ENCODE measurements around the gene NADK2. TPM values are rescaled to one million over a fixed set of nuclear protein-coding genes. Genes with fewer than 3 reads are reported as not detected.
"Not testable (repeated sequence)": the region's sequence is repeated elsewhere in the genome, so short reads cannot be mapped to it uniquely, and the experiment has no call there.

The NADK2 gene
- total RNA-seq, 1 donor from 2014 or later: 18.4 TPM

DNA sequence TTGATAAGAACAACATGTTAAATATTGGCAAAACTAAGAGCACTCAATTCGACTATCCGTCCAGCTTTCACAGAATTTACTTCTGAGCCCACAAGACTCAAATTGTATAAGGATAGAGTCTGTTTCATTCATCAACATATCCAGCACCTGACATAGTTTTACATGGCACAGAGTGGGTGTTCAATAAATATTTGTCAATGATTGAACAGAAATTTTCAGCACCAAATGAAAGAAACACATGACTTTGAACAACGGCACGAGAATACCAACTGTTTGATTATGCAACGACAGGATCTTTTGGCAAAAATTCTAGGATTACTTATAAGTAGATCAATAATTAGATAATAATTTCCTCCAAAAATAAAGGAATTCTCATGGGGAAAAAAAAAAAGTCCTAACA, 48.0 kb downstream of the NADK2 start:
- DNase-seq (ENCODE audit: low spot score in 2 of 2): no peak
- Histone ChIP-seq H3K4me1 (no peaks in the 10 kb centered on the region), H3K4me3 (no peak overlapping the region), H3K36me3 (peaks cover 22 to 54% of the 10 kb centered on the region in 2 donors), H3K9me3 (peaks cover 4 to 8% of the 10 kb centered on the region in 2 donors), H3K27ac (no peak overlapping the region), H3K27me3 (no peaks in the 10 kb centered on the region)
- intact Hi-C loops (cut with DNase I): no loop called here
- TF ChIP-seq, protein P1, sequence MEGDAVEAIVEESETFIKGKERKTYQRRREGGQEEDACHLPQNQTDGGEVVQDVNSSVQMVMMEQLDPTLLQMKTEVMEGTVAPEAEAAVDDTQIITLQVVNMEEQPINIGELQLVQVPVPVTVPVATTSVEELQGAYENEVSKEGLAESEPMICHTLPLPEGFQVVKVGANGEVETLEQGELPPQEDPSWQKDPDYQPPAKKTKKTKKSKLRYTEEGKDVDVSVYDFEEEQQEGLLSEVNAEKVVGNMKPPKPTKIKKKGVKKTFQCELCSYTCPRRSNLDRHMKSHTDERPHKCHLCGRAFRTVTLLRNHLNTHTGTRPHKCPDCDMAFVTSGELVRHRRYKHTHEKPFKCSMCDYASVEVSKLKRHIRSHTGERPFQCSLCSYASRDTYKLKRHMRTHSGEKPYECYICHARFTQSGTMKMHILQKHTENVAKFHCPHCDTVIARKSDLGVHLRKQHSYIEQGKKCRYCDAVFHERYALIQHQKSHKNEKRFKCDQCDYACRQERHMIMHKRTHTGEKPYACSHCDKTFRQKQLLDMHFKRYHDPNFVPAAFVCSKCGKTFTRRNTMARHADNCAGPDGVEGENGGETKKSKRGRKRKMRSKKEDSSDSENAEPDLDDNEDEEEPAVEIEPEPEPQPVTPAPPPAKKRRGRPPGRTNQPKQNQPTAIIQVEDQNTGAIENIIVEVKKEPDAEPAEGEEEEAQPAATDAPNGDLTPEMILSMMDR (IDR thresholded peaks at IDR 0.05): no peak

DNA sequence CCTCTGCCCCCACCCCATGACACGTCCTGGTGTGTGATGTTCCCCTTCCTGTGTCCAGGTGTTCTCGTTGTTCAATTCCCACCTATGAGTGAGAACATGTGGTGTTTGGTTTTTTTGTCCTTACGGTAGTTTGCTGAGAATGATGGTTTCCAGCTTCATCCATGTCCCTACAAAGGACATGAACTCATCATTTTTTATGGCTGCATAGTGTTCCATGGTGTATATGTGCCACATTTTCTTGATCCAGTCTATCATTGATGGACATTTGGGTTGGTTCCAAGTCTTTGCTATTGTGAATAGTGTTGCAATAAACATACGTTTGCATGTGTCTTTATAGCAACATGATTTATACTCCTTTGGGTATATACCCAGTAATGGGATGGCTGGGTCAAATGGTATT, 57.3 kb downstream of the NADK2 start:
- DNase-seq (ENCODE audit: low spot score in 2 of 2); H3K27ac ChIP-seq; H3K4me3 ChIP-seq; H3K27me3 ChIP-seq; H3K4me1 ChIP-seq; intact Hi-C loops (cut with DNase I); H3K9me3 ChIP-seq: not testable (repeated sequence)
- H3K36me3 ChIP-seq: peaks cover 5 to 25% of the 10 kb centered on the region in 2 donors

DNA sequence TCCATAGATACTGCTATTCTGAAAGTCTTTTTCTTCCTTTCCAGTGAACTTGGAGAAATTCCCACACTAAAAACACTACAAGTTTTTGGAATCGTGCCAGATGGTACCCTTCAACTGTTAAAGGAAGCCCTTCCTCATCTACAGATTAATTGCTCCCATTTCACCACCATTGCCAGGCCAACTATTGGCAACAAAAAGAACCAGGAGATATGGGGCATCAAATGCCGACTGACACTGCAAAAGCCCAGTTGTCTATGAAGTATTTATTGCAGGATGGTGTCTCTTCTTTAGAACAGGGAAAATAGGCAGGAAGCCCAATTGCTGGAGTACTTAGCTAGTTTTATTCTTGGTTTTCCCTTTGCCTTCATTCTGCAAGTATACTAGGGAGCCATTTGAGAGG, 60.0 kb downstream of the NADK2 start:
- H3K27ac ChIP-seq: no peak overlapping the region
- no peaks in the 10 kb centered on the region for H3K27me3 ChIP-seq
- H3K36me3 ChIP-seq: peaks cover 18 to 43% of the 10 kb centered on the region in 2 donors
- DNase-seq (ENCODE audit: low spot score in 2 of 2): no peak
- H3K9me3 ChIP-seq: peaks cover 0 to 2% of the 10 kb centered on the region in 2 donors
- intact Hi-C loops (cut with DNase I): no loop called here
- TF ChIP-seq, protein P1 (IDR thresholded peaks at IDR 0.05): no peak
- H3K4me1 ChIP-seq: no peaks in the 10 kb centered on the region
- no peak overlapping the region for H3K4me3 ChIP-seq

DNA sequence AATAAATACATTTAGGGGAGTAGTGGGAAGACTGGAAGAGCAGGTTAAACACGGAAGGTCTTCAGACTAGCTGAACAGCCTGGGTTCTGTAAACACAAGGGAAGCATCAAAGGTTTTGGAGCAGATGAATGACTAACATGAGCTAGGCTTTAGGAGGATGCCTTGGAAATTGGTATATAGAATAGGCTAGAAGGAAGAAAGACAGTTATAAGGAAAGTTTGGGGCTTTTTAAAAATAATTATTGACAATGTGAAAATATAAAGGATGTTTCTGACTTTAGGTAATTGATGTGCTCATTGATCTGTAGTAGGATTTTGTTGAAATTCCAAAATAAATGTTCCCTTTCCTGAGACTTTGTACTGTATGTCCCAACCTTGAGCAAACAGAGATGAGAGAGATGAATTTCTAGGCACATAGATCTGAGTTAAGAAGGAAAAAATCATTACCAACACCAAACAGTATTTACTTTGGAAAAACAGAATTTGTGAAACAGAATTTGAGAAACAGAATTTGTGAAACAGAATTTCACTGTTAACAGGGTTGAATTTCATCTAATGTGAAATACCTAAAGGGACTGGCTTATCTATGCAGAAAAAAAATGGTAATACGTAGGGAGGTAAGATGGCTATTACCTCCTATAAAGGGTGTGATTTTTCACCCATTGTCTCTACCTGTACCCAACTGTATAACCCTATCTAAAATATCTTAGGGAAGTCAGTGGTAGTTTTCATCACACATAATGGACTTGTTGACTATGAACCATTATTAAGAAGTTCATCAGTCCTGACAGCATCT, 61.0 kb downstream of the NADK2 start:
- peaks cover 18 to 43% of the 10 kb centered on the region in 2 donors for H3K36me3 ChIP-seq
- no peak for DNase-seq (ENCODE audit: low spot score in 2 of 2)
- H3K27ac ChIP-seq: no peak overlapping the region
- no peaks in the 10 kb centered on the region for H3K4me1 ChIP-seq
- intact Hi-C loops (cut with DNase I): no loop called here
- no peaks in the 10 kb centered on the region for H3K27me3 ChIP-seq
- TF ChIP-seq, protein P1 (IDR thresholded peaks at IDR 0.05): no peak
- peaks cover 0 to 2% of the 10 kb centered on the region in 2 donors for H3K9me3 ChIP-seq
- no peak overlapping the region for H3K4me3 ChIP-seq

DNA sequence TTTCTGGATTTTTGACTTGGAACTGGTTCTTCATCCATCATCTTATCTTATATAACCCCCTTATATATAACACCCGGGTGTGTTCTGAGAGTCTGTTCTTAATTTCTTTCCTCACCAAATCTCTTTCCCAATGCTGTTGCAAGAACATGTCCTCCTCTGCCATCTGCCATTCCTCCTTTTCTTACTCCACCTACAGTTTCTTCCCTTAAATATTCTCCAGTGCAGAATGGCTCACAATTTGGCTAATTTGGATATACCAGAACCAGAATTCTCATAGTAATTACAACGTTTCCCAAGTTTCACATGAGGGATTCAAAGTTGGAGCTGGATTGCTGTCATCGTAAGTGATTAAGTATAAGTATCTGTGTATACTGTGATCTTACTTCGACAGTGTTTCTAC, 61.8 kb downstream of the NADK2 start:
- TF ChIP-seq, protein P1 (IDR thresholded peaks at IDR 0.05): no peak
- intact Hi-C loops (cut with DNase I): loop anchor here (2.0 to 5.0 kb wide), 2 partner anchors 127 to 219 kb away; no protein-coding TSS in a partner anchor
- H3K27me3 ChIP-seq: no peaks in the 10 kb centered on the region

DNA sequence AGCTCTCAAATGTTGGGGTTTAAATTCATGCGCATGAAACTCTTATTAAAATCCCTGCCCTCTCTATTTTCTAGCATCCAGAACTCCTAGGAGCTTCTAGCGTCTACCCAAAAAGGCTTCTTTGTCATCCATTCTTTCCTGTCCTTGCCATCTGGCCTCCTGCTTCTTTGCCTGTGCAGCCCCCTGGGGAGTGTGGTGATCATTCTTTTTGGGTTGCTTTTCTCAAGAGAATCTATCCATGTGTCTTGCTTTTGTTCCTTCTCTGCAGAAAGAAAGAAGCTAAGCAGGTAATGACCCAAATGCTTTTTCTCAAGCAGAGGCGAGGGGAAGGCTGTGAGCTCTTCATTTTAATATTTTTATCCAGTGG, 63.2 kb downstream of the NADK2 start:
- DNase-seq (ENCODE audit: low spot score in 2 of 2): no peak
- intact Hi-C loops (cut with DNase I): loop anchor here (2.0 to 5.0 kb wide), 2 partner anchors 129 to 220 kb away; no protein-coding TSS in a partner anchor
- no peaks in the 10 kb centered on the region for H3K4me1 ChIP-seq
- no peak overlapping the region for H3K4me3 ChIP-seq
- peaks cover 18 to 50% of the 10 kb centered on the region in 2 donors for H3K36me3 ChIP-seq
- TF ChIP-seq, protein P1 (IDR thresholded peaks at IDR 0.05): no peak
- no peak overlapping the region for H3K27ac ChIP-seq
- no peaks in the 10 kb centered on the region for H3K9me3 ChIP-seq
- H3K27me3 ChIP-seq: no peaks in the 10 kb centered on the region

More for the DNA sequence above, 61.8 kb downstream of the NADK2 start:
- no peak for DNase-seq (ENCODE audit: low spot score in 2 of 2)
- no peak overlapping the region for H3K27ac ChIP-seq
- no peak overlapping the region for H3K4me3 ChIP-seq
- peaks cover 18 to 43% of the 10 kb centered on the region in 2 donors for H3K36me3 ChIP-seq
- no peaks in the 10 kb centered on the region for H3K4me1 ChIP-seq
- no peaks in the 10 kb centered on the region for H3K9me3 ChIP-seq

All from ascending aorta (tissue), 2 donors.